ENCODE data around the gene SURF1.

Gene SURF1

GRCh38 chr9:133315997-133316396 is 40.3 kb downstream of the SURF1 start:
- TF ChIP-seq CTCF (IDR thresholded peaks at IDR 0.05; ENCODE audit: low read depth, low read length), result no peak
- no peak overlapping the region for H3K4me3 ChIP-seq (ENCODE audit: low read depth, low read length)

- TF ChIP-seq CTCF (IDR thresholded peaks at IDR 0.05; ENCODE audit: low read depth, low read length), result no peak
Measured at GRCh38 chr9:133309608-133310007, 46.7 kb downstream of the SURF1 start.

DNA sequence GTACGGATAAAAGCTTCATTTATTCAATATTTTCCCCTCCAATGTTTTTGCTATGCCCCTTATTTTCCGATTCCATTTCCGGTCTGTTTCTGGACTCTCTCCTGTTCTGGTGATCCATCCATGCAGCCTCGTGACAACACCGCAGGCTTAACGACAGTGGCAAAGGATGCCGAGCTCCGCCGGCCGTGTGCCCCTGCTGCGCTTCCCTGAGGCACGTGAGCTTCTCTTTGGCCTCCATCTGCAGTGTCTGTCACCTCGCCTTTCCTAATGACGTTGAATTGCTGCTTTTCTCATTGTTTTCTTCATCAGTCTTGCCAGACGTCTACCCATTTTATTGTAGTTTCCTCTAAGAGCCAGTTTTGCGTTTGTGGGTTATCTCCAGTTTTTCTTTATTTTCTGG is 49.0 kb downstream of the SURF1 start:
- TF ChIP-seq CTCF (IDR thresholded peaks at IDR 0.05; ENCODE audit: low read depth, low read length), result no peak
- H3K4me3 ChIP-seq (ENCODE audit: low read depth, low read length), result no peak overlapping the region

More at GRCh38 chr9:133309608-133310007, 46.7 kb downstream of the SURF1 start:
- no peak overlapping the region for H3K4me3 ChIP-seq (ENCODE audit: low read depth, low read length)

- H3K4me3 ChIP-seq (ENCODE audit: low read depth, low read length), result no peak overlapping the region
- no peak for TF ChIP-seq CTCF (IDR thresholded peaks at IDR 0.05; ENCODE audit: low read depth, low read length)
Measured at GRCh38 chr9:133306242-133307204, 49.8 kb downstream of the SURF1 start.

DNA sequence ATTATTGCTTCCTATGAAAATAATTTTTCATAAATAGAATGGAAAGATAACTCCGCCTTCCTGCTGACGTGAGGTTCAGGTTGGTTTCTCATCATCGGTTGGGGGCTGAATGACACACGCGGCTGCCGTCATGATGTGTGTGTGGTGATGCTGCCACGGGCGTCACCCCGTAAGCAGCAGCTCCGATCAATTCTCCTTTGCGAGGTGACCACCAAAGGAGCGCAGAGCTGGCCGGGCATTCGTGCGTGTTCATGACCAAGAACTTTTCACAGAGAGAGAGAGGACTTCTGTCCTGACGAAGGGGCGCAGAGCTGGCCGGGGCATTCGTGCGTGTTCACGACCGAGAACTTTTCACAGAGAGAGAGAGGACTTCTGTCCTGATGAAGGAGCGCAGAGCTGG is 50.6 kb downstream of the SURF1 start:
- H3K4me3 ChIP-seq (ENCODE audit: low read depth, low read length), result no peak overlapping the region
- no peak for TF ChIP-seq CTCF (IDR thresholded peaks at IDR 0.05; ENCODE audit: low read depth, low read length)

DNA sequence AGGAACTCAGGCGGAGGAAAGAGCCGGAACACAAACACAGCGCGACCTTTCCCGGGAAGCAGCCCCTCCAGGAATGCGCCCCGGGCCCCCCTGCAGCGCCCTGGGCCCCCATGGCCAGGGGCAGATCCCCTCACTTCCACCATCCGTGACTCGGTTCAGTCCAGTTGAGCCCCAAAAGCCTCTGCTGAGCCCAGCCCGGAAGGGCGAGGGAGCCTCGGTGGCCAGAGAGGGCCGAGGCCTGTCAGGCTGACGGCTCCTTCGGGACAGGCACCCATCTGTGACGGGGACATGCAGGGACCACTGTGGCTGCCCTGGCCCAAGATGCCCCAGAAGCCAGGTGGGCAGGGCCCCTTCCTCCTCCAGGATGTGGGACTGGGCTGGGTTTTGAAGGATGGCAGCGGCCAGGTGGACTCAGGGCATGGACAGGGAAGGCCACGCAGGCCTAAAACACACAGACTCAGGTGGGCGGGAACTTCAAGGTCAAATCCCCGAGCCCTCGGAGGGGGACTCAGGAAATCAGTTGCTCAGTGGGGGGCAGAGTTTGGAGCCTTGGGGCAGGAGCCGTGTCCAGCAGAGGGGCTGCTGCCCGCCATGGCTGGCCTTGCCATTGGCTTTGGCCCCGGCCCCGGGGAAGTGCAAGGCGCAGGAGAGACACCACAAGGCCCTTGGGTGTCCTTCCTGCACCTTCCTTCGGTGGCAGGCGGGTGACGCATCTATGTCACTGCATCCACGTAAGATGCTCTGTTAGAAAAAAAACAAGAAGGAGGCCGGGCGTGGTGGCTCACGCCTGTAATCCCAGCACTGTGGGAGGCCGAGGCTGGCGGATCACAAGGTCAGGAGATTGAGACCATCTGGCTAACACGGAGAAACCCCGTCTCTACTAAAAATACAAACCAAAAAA is 51.6 kb downstream of the SURF1 start:
- TF ChIP-seq CTCF (IDR thresholded peaks at IDR 0.05; ENCODE audit: low read depth, low read length), result no peak
- H3K4me3 ChIP-seq (ENCODE audit: low read depth, low read length), result no peak overlapping the region

- no peak overlapping the region for H3K4me3 ChIP-seq (ENCODE audit: low read depth, low read length)
- TF ChIP-seq CTCF (IDR thresholded peaks at IDR 0.05; ENCODE audit: low read depth, low read length), result no peak
Measured at GRCh38 chr9:133304158-133304470, 52.2 kb downstream of the SURF1 start.

Data from WI38 (cell line).